ENCODE results near the gene PGGT1B.

GRCh38 chr5:115289104-115289503 is 26.4 kb upstream of the PGGT1B start:
- TF ChIP-seq CTCF (IDR thresholded peaks at IDR 0.05) (no peak), POLR2A (IDR thresholded peaks at IDR 0.05) (no peak)

All from lower leg skin (tissue), 3 donors.